CD14-positive monocyte (primary cell): ENCODE results near the gene FAM72B. TPM values are rescaled to one million over a fixed set of nuclear protein-coding genes. Genes with fewer than 3 reads are reported as not detected.
"Not testable (repeated sequence)": the region's sequence is repeated elsewhere in the genome, so short reads cannot be mapped to it uniquely, and the experiment has no call there.

Source experiments
- DNase-seq, 3 donors: peaks; one replicate each; pipeline ENCODE4 v3.0.0-alpha.2; 2011 to 2022
- H2AFZ ChIP-seq: 2 replicates; pipeline ENCODE4 v1.6.0; 2012; ENCODE audit warnings: mild to moderate bottlenecking, low read depth, low read length, inconsistent platforms; ENCODE audit not compliant: insufficient read depth, poor library complexity, severe bottlenecking
- H3K27ac ChIP-seq, 2 donors: 1 replicate in 1 of 2; 2 replicates in 1 of 2; pipeline ENCODE4 v1.5.1; 2012 to 2013; ENCODE audit warnings: low read length in 2 of 2, control low read depth in 1 of 2, inconsistent platforms in 1 of 2, low read depth in 1 of 2, mild to moderate bottlenecking in 1 of 2
- H3K27me3 ChIP-seq, 2 donors: one replicate each; pipeline versions ENCODE4 v1.6.0 to v1.6.1; 2011 to 2013; ENCODE audit warnings: low read length in 2 of 2; ENCODE audit not compliant: control insufficient read depth in 2 of 2, insufficient read depth in 2 of 2
- H3K36me3 ChIP-seq, 2 donors: replicated peaks in 1 of 2; 1 replicate in 1 of 2; 2 replicates in 1 of 2; pipeline versions ENCODE4 v1.5.1 to v1.6.1; 2012 to 2013; ENCODE audit warnings: low read length in 2 of 2, control low read depth in 1 of 2, inconsistent platforms in 1 of 2, mild to moderate bottlenecking in 1 of 2; ENCODE audit not compliant: insufficient read depth in 2 of 2, control insufficient read depth in 1 of 2
- H3K4me1 ChIP-seq, 2 donors: 1 replicate in 1 of 2; 2 replicates in 1 of 2; pipeline versions ENCODE4 v1.5.1 to v1.6.1; 2012 to 2013; ENCODE audit warnings: low read length in 2 of 2, control low read depth in 1 of 2, inconsistent platforms in 1 of 2, mild to moderate bottlenecking in 1 of 2, moderate library complexity in 1 of 2; ENCODE audit not compliant: insufficient read depth in 2 of 2, control insufficient read depth in 1 of 2
- H3K4me2 ChIP-seq: replicated peaks from 2 replicates; pipeline ENCODE3; 2012; ENCODE audit warnings: low read length, moderate library complexity, mild to moderate bottlenecking; ENCODE audit not compliant: poor library complexity, severe bottlenecking; ENCODE audit errors: extremely low read depth
- H3K4me3 ChIP-seq, 3 experiments: fragments of 200-600 bp in 1 of 3; sonication (generic) in 1 of 3; replicated peaks in 1 of 3; 1 replicate in 2 of 3; 2 replicates in 1 of 3; pipeline ENCODE4 v1.5.1; 2011 to 2013; ENCODE audit warnings: low read length in 3 of 3, mild to moderate bottlenecking in 3 of 3, control low read depth in 2 of 3, low read depth in 2 of 3, inconsistent platforms in 1 of 3, moderate library complexity in 1 of 3
- H3K79me2 ChIP-seq: 2 replicates; pipeline ENCODE4 v1.6.0; 2012; ENCODE audit warnings: mild to moderate bottlenecking, control low read depth, inconsistent platforms, low read length, moderate library complexity; ENCODE audit not compliant: insufficient read depth
- H3K9ac ChIP-seq: 2 replicates; pipeline ENCODE4 v1.6.0; 2017; ENCODE audit warnings: low read length, mild to moderate bottlenecking; ENCODE audit not compliant: insufficient read depth, poor library complexity, severe bottlenecking
- H3K9me3 ChIP-seq, 2 donors: replicated peaks in 1 of 2; 1 replicate in 1 of 2; 2 replicates in 1 of 2; pipeline versions ENCODE4 v1.5.1 to v1.6.1; 2012 to 2013; ENCODE audit warnings: low read length in 2 of 2, control low read depth in 1 of 2; ENCODE audit not compliant: control insufficient read depth in 1 of 2, insufficient read depth in 1 of 2
- H4K20me1 ChIP-seq: 2 replicates; pipeline ENCODE4 v1.6.0; 2012; ENCODE audit warnings: mild to moderate bottlenecking, low read length, control low read depth, moderate library complexity; ENCODE audit not compliant: insufficient read depth
- H3K27ac Mint-ChIP-seq, 7 donors: one replicate each; pipeline ENCODE4 v1.8.0; 2020; ENCODE audit warnings: mild to moderate bottlenecking in 7 of 7, mixed read lengths in 7 of 7, moderate library complexity in 6 of 7, inconsistent platforms in 2 of 7
- H3K27me3 Mint-ChIP-seq, 3 donors: one replicate each; pipeline ENCODE4 v1.8.0; 2021 to 2022; ENCODE audit warnings: low read depth in 3 of 3, mild to moderate bottlenecking in 3 of 3, mixed read lengths in 3 of 3, moderate library complexity in 3 of 3, inconsistent platforms in 1 of 3
- H3K36me3 Mint-ChIP-seq, 2 donors: one replicate each; pipeline ENCODE4 v1.8.0; 2020; ENCODE audit warnings: mixed read lengths in 2 of 2, inconsistent platforms in 1 of 2, mild to moderate bottlenecking in 1 of 2
- H3K4me1 Mint-ChIP-seq: one replicate; pipeline ENCODE4 v1.8.0; 2020; ENCODE audit warnings: mild to moderate bottlenecking, mixed read lengths
- H3K4me3 Mint-ChIP-seq, 2 donors: one replicate each; pipeline ENCODE4 v1.8.0; 2020; ENCODE audit warnings: mild to moderate bottlenecking in 2 of 2, mixed read lengths in 2 of 2, moderate library complexity in 1 of 2
- H3K9me3 Mint-ChIP-seq, 7 donors: one replicate each; pipeline ENCODE4 v1.8.0; 2020 to 2022; ENCODE audit warnings: mixed read lengths in 7 of 7, mild to moderate bottlenecking in 6 of 7, moderate library complexity in 6 of 7, inconsistent platforms in 2 of 7
- WGBS: methylation state at CpG from one replicate; pipeline ENCODE4 v1.1.5; 2013; ENCODE audit warnings: missing lambda C conversion rate; ENCODE audit not compliant: insufficient coverage; 5-methylcytosine and 5-hydroxymethylcytosine counted together
- intact Hi-C, 2 donors: fragments of 100-400 bp; cut with micrococcal nuclease; formaldehyde crosslinking; loops; one replicate each; pipeline versions ENCODE4 v1.15.0 to v1.15.1; 2023
- polyA plus RNA-seq, 3 donors: library from polyadenylated mRNA; depleted of rRNA in 1 of 3; unstranded in 2 of 3; stranded (reverse) in 1 of 3; fragments of 300-500 nt in 2 of 3; fragments of >200 nt in 1 of 3; fragmentation: Illumina TruSeq in 2 of 3; gene quantifications; 1 replicate in 2 of 3; 2 replicates in 1 of 3; pipeline ENCODE4 v1.2.3, GENCODE V29; 2012 to 2021

The FAM72B gene
- polyA plus RNA-seq, 3 donors, result 0.66 to 2.7 (median 0.73) TPM

- DNase-seq, H3K36me3 Mint-ChIP-seq, H3K27me3 Mint-ChIP-seq, H3K9me3 Mint-ChIP-seq, H3K4me1 Mint-ChIP-seq, H3K9me3 ChIP-seq, H3K4me1 ChIP-seq, intact Hi-C loops, H4K20me1 ChIP-seq, H3K79me2 ChIP-seq, H2AFZ ChIP-seq, H3K27me3 ChIP-seq, H3K9ac ChIP-seq, H3K36me3 ChIP-seq, H3K4me2 ChIP-seq: not testable (repeated sequence)
- Mint-ChIP-seq H3K27ac (peak overlapping the region in 5 of 7 donors; percentile 83 to 95 (median 92)), H3K4me3 (peak overlapping the region; percentile 88 to 90)
- Histone ChIP-seq H3K27ac (peak overlapping the region in 1 of 2 donors; percentile 66), H3K4me3 (peak overlapping the region; percentile 37 to 68 (median 48))
- WGBS, result no CpG with 5 or more reads among the region's 48 CpGs
These were observed 1.1 kb upstream of the FAM72B start for GRCh38 chr1:121185140-121185708.

DNA sequence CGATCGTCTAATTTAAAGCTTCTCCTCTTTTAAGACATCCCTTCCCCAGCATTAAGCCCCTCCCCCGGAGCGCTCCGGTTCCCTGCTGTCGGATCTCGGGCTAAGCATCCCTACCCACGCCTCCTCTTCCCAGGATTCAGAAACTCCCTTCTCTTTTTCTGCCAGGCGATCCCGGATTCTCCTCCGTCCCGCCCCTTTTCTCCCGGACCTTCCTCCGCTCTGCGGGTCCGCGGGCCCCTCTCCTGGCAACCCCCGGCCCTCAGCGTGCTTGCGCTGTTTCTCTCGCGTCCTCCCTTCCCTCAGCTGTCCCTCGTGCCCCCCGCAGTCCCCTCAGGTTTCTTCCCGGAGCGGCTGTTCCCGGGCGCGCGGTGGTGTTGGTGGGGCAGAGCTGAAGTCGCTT lies 273 bp downstream of the FAM72B start:
- H3K4me1 Mint-ChIP-seq, H2AFZ ChIP-seq, H3K79me2 ChIP-seq, H3K4me2 ChIP-seq, H3K36me3 ChIP-seq, H3K4me1 ChIP-seq, H3K27me3 ChIP-seq, H4K20me1 ChIP-seq, H3K27ac ChIP-seq, DNase-seq, H3K27ac Mint-ChIP-seq, H3K9me3 ChIP-seq, H3K4me3 Mint-ChIP-seq, H3K36me3 Mint-ChIP-seq, H3K9me3 Mint-ChIP-seq, intact Hi-C loops, H3K27me3 Mint-ChIP-seq, H3K9ac ChIP-seq: not testable (repeated sequence)
- peak overlapping the region; percentile 40 to 67 (median 40) for H3K4me3 ChIP-seq
- WGBS, result no CpG with 5 or more reads among the region's 31 CpGs

GRCh38 chr1:121178197-121178596 lies 5.9 kb downstream of the FAM72B start:
- H3K4me2 ChIP-seq, H4K20me1 ChIP-seq, H3K9me3 Mint-ChIP-seq, H3K27ac ChIP-seq, H3K36me3 Mint-ChIP-seq, H3K9ac ChIP-seq, H3K27ac Mint-ChIP-seq, H3K4me1 ChIP-seq, H3K4me3 ChIP-seq, intact Hi-C loops, DNase-seq, H2AFZ ChIP-seq, H3K4me1 Mint-ChIP-seq, H3K27me3 Mint-ChIP-seq, H3K36me3 ChIP-seq, H3K9me3 ChIP-seq, H3K79me2 ChIP-seq, H3K27me3 ChIP-seq, H3K4me3 Mint-ChIP-seq: not testable (repeated sequence)

DNA sequence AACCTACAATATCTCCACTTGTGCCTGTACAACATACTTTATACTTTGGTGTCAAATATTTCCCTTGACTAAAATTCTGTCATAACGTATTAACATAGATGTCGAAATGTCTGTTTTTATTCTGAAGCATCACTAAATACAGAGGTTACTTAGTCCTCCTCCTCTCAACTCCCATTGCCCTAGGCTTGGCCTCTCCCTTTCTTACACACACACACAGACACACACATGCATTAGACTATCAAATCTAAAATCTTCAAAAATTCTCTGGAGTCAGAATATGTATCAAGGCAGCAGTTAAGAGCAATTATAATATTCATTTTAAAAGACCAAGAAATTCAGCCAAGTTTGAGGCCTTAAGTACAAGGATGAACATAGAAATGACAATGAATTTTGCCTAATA lies 7.5 kb downstream of the FAM72B start:
- H2AFZ ChIP-seq, H3K27ac Mint-ChIP-seq, H3K4me1 ChIP-seq: not testable (repeated sequence)

More for the DNA sequence above, 7.5 kb downstream of the FAM72B start:
- H3K79me2 ChIP-seq, H3K4me3 ChIP-seq, H3K4me1 Mint-ChIP-seq, H3K9me3 ChIP-seq, H3K4me2 ChIP-seq, H3K27me3 Mint-ChIP-seq, H3K4me3 Mint-ChIP-seq, H4K20me1 ChIP-seq, DNase-seq, H3K36me3 Mint-ChIP-seq, H3K9me3 Mint-ChIP-seq, H3K36me3 ChIP-seq, H3K9ac ChIP-seq, H3K27ac ChIP-seq, intact Hi-C loops, H3K27me3 ChIP-seq: not testable (repeated sequence)
- no CpG with 5 or more reads among the region's 2 CpGs for WGBS
